Measurements from ENCODE around the gene ARGLU1.

ARGLU1 gene

GRCh38 chr13:106536244-106537034 lies 31.5 kb downstream of the ARGLU1 start:
- peak overlapping the region; percentile 74 for H3K4me3 ChIP-seq (ENCODE audit: low read depth, low read length)
- peak; percentile 98 for TF ChIP-seq CTCF (IDR thresholded peaks at IDR 0.05; ENCODE audit: insufficient read depth, low read length, missing control alignments)
- CTCF ChIA-PET, result interaction anchor here (0.6 to 5.0 kb wide), 34 partner anchors 9 to 1966 kb away, joined by 3 to 55 read pairs (median 4); no protein-coding TSS in a partner anchor
- no peak for DNase-seq (ENCODE audit: low read depth, low spot score)
- POLR2A ChIA-PET, result interaction anchor here (1.0 to 1.5 kb wide), 3 partner anchors 12 to 1763 kb away, joined by 3 to 6 read pairs (median 4); no protein-coding TSS in a partner anchor

- no peak for DNase-seq (ENCODE audit: low read depth, low spot score)
- H3K4me3 ChIP-seq (ENCODE audit: low read depth, low read length), result peak within 1 kb of the TSS; percentile 85
- CTCF ChIA-PET, result interaction anchor here (0.6 to 5.0 kb wide), 31 partner anchors 8 to 1965 kb away, joined by 3 to 55 read pairs (median 4); no protein-coding TSS in a partner anchor
- TF ChIP-seq CTCF (IDR thresholded peaks at IDR 0.05; ENCODE audit: insufficient read depth, low read length, missing control alignments), result no peak
- POLR2A ChIA-PET, result interaction anchor here (0.6 to 2.8 kb wide), 16 partner anchors 10 to 1762 kb away, joined by 3 to 19 read pairs (median 3); partner anchors contain the start of gene ARGLU1
These were observed 32.2 kb downstream of the ARGLU1 start, which contains the start of gene EFNB2 for GRCh38 chr13:106535552-106536243. EFNB2 (minus strand) TSS chr13:106535662; CDS start chr13:106534964, 698 bp downstream.

GRCh38 chr13:106534639-106535551 lies 33.0 kb downstream of the ARGLU1 start:
- TF ChIP-seq CTCF (IDR thresholded peaks at IDR 0.05; ENCODE audit: insufficient read depth, low read length, missing control alignments), result no peak
- no peak for DNase-seq (ENCODE audit: low read depth, low spot score)
- ChIA-PET POLR2A (interaction anchor here (0.6 to 2.8 kb wide), 17 partner anchors 11 to 1964 kb away, joined by 3 to 19 read pairs (median 3); partner anchors contain the start of gene ARGLU1), CTCF (interaction anchor here (0.6 to 5.0 kb wide), 9 partner anchors 8 to 1964 kb away, joined by 3 to 55 read pairs (median 6); no protein-coding TSS in a partner anchor)
- peak overlapping the region; percentile 85 for H3K4me3 ChIP-seq (ENCODE audit: low read depth, low read length)

- H3K4me3 ChIP-seq (ENCODE audit: low read depth, low read length), result peak overlapping the region; percentile 85
- ChIA-PET CTCF (interaction anchor here (0.8 to 5.0 kb wide), 11 partner anchors 8 to 1963 kb away, joined by 3 to 55 read pairs (median 3); no protein-coding TSS in a partner anchor), POLR2A (interaction anchor here (1.0 to 2.8 kb wide), 6 partner anchors 15 to 1963 kb away, joined by 3 to 19 read pairs (median 4); partner anchors contain the start of gene ARGLU1)
- DNase-seq (ENCODE audit: low read depth, low spot score), result no peak
- no peak for TF ChIP-seq CTCF (IDR thresholded peaks at IDR 0.05; ENCODE audit: insufficient read depth, low read length, missing control alignments)
These were observed 33.8 kb downstream of the ARGLU1 start for GRCh38 chr13:106533943-106534638.

All from AG04449 (cell line).